ENCODE data around the gene ETFA. TPM values are rescaled to one million over a fixed set of nuclear protein-coding genes. Genes with fewer than 3 reads are reported as not detected.

ETFA gene
- total and polyA plus RNA-seq, 9 of the 15 experiments (the other 6 are each of a cell fraction or from before 2014, with no cell fraction given), result 130 to 543 (median 232) TPM

- peaks cover 3 to 13% of the 10 kb centered on the region in 2 experiments; a peak in 3 of 5 replicates for H3K4me1 ChIP-seq (replicated peaks in 1 of 2; ENCODE audit: control insufficient read depth in 2 of 2, insufficient read depth in 2 of 2, low read length in 2 of 2)
- in situ Hi-C loops (cut with MboI), result no loop called here
- H3K27ac ChIP-seq (ENCODE audit: extremely low read depth, low read depth, low read length), result no peak overlapping the region
- H3K9me1 ChIP-seq (ENCODE audit: control insufficient read depth, insufficient read depth, low read length), result no peaks in the 10 kb centered on the region
- H2AFZ ChIP-seq (ENCODE audit: low read depth, low read length), result peak overlapping the region; percentile 94
- H3K9ac ChIP-seq (ENCODE audit: insufficient read depth in 1 of 2, low read depth in 2 of 2, low read length in 2 of 2), result peak overlapping the region in 1 of 2 experiments; percentile 52; a peak in 1 of 4 replicates
- CTCF ChIA-PET (ENCODE audit: low intra/inter-chr PET ratio), result no interaction called here
- no peaks in the 10 kb centered on the region for H3K79me2 ChIP-seq (ENCODE audit: control insufficient read depth, insufficient read depth, low read length)
- peaks cover 25 to 72% of the 10 kb centered on the region in 2 experiments for H3K27me3 ChIP-seq (ENCODE audit: control insufficient read depth in 2 of 2, insufficient read depth in 2 of 2, low read length in 2 of 2)
- H3K9me3 ChIP-seq (replicated peaks; ENCODE audit: control insufficient read depth, insufficient read depth, low read depth, low read length), result no peaks in the 10 kb centered on the region
- H3K4me2 ChIP-seq (ENCODE audit: insufficient read depth, low read length), result peak overlapping the region; percentile 36
- WGBS (ENCODE audit: insufficient coverage, low coverage, missing lambda C conversion rate), result 30% methylated on average over 14 of the region's 14 CpGs
- TF ChIP-seq ZNF398 (CRISPR knock-in tag; IDR thresholded peaks at IDR 0.05) (no peak), ZBTB17 (CRISPR knock-in tag; IDR thresholded peaks at IDR 0.05) (no peak), HNRNPH1 (optimal IDR thresholded peaks at IDR 0.05; ENCODE audit: low read depth, low read length) (no peak), ZNF253 (CRISPR knock-in tag; conservative IDR thresholded peaks at IDR 0.05) (no peak), TFAP4 (CRISPR knock-in tag; IDR thresholded peaks at IDR 0.05; ENCODE audit: borderline replicate concordance) (peak; percentile 33; the same call in 1 of the 2 replicates), FIP1L1 (IDR thresholded peaks at IDR 0.05; ENCODE audit: low read depth, low read length, poor library complexity, severe bottlenecking) (no peak), ZNF140 (CRISPR knock-in tag; IDR thresholded peaks at IDR 0.05) (no peak), MYC (IDR thresholded peaks at IDR 0.05; ENCODE audit: low read depth, low read length) (no peak), MYC (CRISPR knock-in tag; IDR thresholded peaks at IDR 0.05; ENCODE audit: borderline replicate concordance, low read depth) (no peak), TSHZ1 (CRISPR knock-in tag; IDR thresholded peaks at IDR 0.05) (no peak)
- POLR2A ChIA-PET, result interaction anchor here (0.6 to 1.3 kb wide), 3 partner anchors 9 to 182 kb away, joined by 3 to 4 read pairs (median 3); no protein-coding TSS in a partner anchor
- no TSS peak for BruUV-seq (replicated peaks)
- FAIRE-seq, result peak; percentile 19
- ATAC-seq, result peak; percentile 57
- H3K4me3 ChIP-seq, result no peak overlapping the region
- peak in 1 of 4 experiments; percentile 24 for DNase-seq (ENCODE audit: extremely low read depth in 1 of 4, low spot score in 3 of 4)
- no peaks in the 10 kb centered on the region for H3K36me3 ChIP-seq (ENCODE audit: control insufficient read depth, insufficient read depth, low read length)
- intact Hi-C loops (cut with micrococcal nuclease), result no loop called here
- 0 out of 2 replicates have a peak, but pooled peaks cover 7% of the 10 kb centered on the region for H4K20me1 ChIP-seq (replicated peaks; ENCODE audit: control insufficient read depth, insufficient read depth, low read length)
These were observed 142.9 kb downstream of the ETFA start for GRCh38 chr15:76168237-76168984.
